ENCODE results near the gene APOL3. TPM values are rescaled to one million over a fixed set of nuclear protein-coding genes. Genes with fewer than 3 reads are reported as not detected.
"Not testable (repeated sequence)": the region's sequence is repeated elsewhere in the genome, so short reads cannot be mapped to it uniquely, and the experiment has no call there.

The APOL3 gene
- total and polyA plus RNA-seq, 5 donors, result 22.9 to 33.1 (median 25.4) TPM

- WGBS, result 68% methylated on average over 8 of the region's 8 CpGs
- no peak overlapping the region for H3K27ac ChIP-seq (ENCODE audit: low read length)
- no peaks in the 10 kb centered on the region for H3K4me1 ChIP-seq (ENCODE audit: control insufficient read depth, insufficient read depth, low read length)
- no peaks in the 10 kb centered on the region for H3K9me3 ChIP-seq (ENCODE audit: control insufficient read depth, low read length)
- H3K27me3 ChIP-seq (ENCODE audit: control insufficient read depth, insufficient read depth), result no peaks in the 10 kb centered on the region
- ATAC-seq (no peak), DNase-seq (no peak)
- no peak overlapping the region for H3K4me3 ChIP-seq (ENCODE audit: low read length)
- intact Hi-C loops (cut with DNase I), result loop anchor here in 1 of 4 donors (10.0 kb wide), 1 partner anchor 399 kb away; no protein-coding TSS in a partner anchor
These were observed 26.4 kb downstream of the APOL3 start for GRCh38 chr22:36134182-36134581.

GRCh38 chr22:36131907-36132306 lies 28.6 kb downstream of the APOL3 start:
- DNase-seq (no peak), ATAC-seq (no peak)
- Histone ChIP-seq H3K4me1 (ENCODE audit: control insufficient read depth, insufficient read depth, low read length) (no peaks in the 10 kb centered on the region), H3K27ac (ENCODE audit: low read length) (no peak overlapping the region), H3K9me3 (ENCODE audit: control insufficient read depth, low read length) (no peaks in the 10 kb centered on the region), H3K27me3 (ENCODE audit: control insufficient read depth, insufficient read depth) (no peaks in the 10 kb centered on the region), H3K4me3 (ENCODE audit: low read length) (no peak overlapping the region)
- 86% methylated on average over 10 of the region's 10 CpGs for WGBS
- intact Hi-C loops (cut with DNase I), result loop anchor here in 1 of 4 donors (10.0 kb wide), 1 partner anchor 397 kb away; no protein-coding TSS in a partner anchor

DNA sequence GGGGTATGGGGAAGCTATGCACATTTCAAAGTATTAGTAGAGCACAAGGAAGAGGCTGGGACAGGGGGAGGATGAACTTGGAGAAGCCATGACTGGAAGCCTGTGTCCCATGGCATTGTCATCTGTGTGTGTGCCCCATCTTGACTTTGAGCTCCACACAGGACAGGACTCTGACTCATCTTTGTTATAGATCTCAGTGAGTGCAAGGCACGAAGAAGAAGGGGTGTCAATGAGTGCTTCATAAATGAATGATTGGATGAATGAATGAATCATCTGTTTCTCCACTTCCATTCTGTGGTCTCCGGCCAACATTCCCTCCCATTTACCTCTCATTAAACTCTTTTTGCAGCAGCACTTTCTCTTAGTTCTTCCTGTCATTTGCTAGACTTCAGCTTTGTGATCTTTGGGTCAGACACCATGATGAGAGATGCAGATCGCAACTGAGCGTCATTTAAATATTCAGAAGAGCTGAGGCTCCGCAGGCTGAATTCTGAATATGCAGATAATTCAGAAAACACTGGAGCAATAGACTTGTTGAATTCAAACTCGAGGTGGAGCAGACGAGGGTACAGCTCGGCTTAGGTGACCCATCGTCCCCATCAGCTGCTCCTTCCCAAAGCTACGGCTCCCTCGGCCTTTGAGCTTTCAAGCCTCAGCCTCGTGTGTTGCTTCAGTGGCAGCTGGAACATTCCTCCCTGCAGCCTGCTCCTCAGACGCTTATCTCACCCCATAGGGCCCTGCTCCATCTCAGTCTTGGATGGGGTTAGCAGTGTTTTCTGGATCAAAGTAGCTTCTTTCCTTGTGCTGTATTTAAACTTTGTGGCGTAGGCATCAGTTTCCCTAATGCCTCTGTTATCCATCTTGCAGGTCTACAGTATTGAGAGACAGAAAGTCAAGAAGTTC lies 30.8 kb downstream of the APOL3 start:
- Histone ChIP-seq H3K4me3 (ENCODE audit: low read length) (no peak overlapping the region), H3K27me3 (ENCODE audit: control insufficient read depth, insufficient read depth) (no peaks in the 10 kb centered on the region), H3K4me1 (ENCODE audit: control insufficient read depth, insufficient read depth, low read length) (no peaks in the 10 kb centered on the region), H3K27ac (ENCODE audit: low read length) (no peak overlapping the region), H3K9me3 (ENCODE audit: control insufficient read depth, low read length) (no peaks in the 10 kb centered on the region)
- WGBS, result 70% methylated on average over 14 of the region's 14 CpGs
- ATAC-seq, result no peak
- DNase-seq, result no peak
- intact Hi-C loops (cut with DNase I), result loop anchor here in 3 of 4 donors (10.0 kb wide), 4 partner anchors 195 to 705 kb away; no protein-coding TSS in a partner anchor

DNA sequence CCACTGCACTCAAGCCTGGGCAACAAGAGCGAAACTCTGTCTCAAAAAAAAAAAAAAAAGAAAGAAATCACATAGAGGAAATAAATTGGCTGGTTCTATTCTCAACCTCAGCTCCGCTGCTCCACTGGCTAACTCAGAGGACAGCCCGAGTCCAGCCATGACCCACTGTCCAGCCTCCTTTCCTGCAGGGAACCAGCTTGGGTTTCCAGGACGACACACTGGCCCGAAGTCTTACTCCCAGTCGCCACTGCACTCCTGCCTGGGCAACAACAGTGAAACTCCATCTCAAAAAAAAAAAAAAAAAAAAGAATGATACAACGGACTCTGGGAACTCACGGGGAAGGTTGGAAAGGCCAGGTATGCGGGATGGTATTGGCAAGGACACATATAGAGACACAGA lies 31.5 kb downstream of the APOL3 start:
- no peak for ATAC-seq
- no peaks in the 10 kb centered on the region for H3K27me3 ChIP-seq (ENCODE audit: control insufficient read depth, insufficient read depth)
- H3K4me3 ChIP-seq (ENCODE audit: low read length), result no peak overlapping the region
- WGBS, result 96% methylated on average over 9 of the region's 9 CpGs
- DNase-seq, result no peak
- no peaks in the 10 kb centered on the region for H3K9me3 ChIP-seq (ENCODE audit: control insufficient read depth, low read length)
- intact Hi-C loops (cut with DNase I), result loop anchor here in 3 of 4 donors (10.0 kb wide), 3 partner anchors 194 to 704 kb away; no protein-coding TSS in a partner anchor
- H3K4me1 ChIP-seq (ENCODE audit: control insufficient read depth, insufficient read depth, low read length), result no peaks in the 10 kb centered on the region
- H3K27ac ChIP-seq (ENCODE audit: low read length), result no peak overlapping the region

- no peaks in the 10 kb centered on the region for H3K4me1 ChIP-seq (ENCODE audit: control insufficient read depth, insufficient read depth, low read length)
- no peak overlapping the region for H3K27ac ChIP-seq (ENCODE audit: low read length)
- WGBS, result 93% methylated on average over 1 of the region's 1 CpG
- intact Hi-C loops (cut with DNase I), result loop anchor here in 3 of 4 donors (10.0 kb wide), 3 partner anchors 191 to 701 kb away; no protein-coding TSS in a partner anchor
- no peaks in the 10 kb centered on the region for H3K27me3 ChIP-seq (ENCODE audit: control insufficient read depth, insufficient read depth)
- no peaks in the 10 kb centered on the region for H3K9me3 ChIP-seq (ENCODE audit: control insufficient read depth, low read length)
- ATAC-seq, result no peak
- DNase-seq, result no peak
- H3K4me3 ChIP-seq (ENCODE audit: low read length), result no peak overlapping the region
These were observed 34.5 kb downstream of the APOL3 start for GRCh38 chr22:36125994-36126531.

DNA sequence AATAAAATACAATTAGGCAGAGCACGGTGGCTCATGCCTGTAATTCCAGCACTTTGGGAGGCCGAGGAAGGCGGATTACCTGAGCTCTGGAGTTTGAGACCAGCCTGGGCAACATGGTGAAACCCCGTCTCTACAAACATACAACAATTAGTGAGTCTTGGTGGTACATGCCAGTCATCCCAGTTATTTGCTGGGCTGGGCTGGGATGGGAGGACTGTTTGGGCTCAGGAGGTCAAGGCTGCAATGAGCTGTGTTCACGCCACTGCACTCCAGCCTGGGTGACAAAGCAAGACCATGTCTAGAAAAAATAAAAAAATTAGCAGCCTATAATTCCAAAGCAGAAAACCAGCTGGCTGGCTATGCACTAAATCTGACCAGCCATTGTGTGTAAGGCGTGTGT lies 35.1 kb downstream of the APOL3 start:
- ATAC-seq (no peak), DNase-seq (no peak)
- H3K4me3 ChIP-seq (ENCODE audit: low read length), result no peak overlapping the region
- 93% methylated on average over 6 of the region's 6 CpGs for WGBS
- intact Hi-C loops (cut with DNase I), result loop anchor here in 3 of 4 donors (10.0 kb wide), 3 partner anchors 191 to 701 kb away; no protein-coding TSS in a partner anchor
- H3K9me3 ChIP-seq (ENCODE audit: control insufficient read depth, low read length), result no peaks in the 10 kb centered on the region
- H3K27ac ChIP-seq (ENCODE audit: low read length), result no peak overlapping the region
- H3K4me1 ChIP-seq (ENCODE audit: control insufficient read depth, insufficient read depth, low read length), result no peaks in the 10 kb centered on the region
- H3K27me3 ChIP-seq (ENCODE audit: control insufficient read depth, insufficient read depth), result no peaks in the 10 kb centered on the region

- Histone ChIP-seq H3K27me3 (ENCODE audit: control insufficient read depth, insufficient read depth) (no peaks in the 10 kb centered on the region), H3K4me1 (ENCODE audit: control insufficient read depth, insufficient read depth, low read length) (no peaks in the 10 kb centered on the region), H3K27ac (ENCODE audit: low read length) (no peak overlapping the region), H3K4me3 (ENCODE audit: low read length) (no peak overlapping the region), H3K9me3 (ENCODE audit: control insufficient read depth, low read length) (no peaks in the 10 kb centered on the region)
- 75% methylated on average over 11 of the region's 11 CpGs for WGBS
- intact Hi-C loops (cut with DNase I), result loop anchor here (5.0 to 10.0 kb wide), 7 partner anchors 57 to 700 kb away; no protein-coding TSS in a partner anchor
- no peak for DNase-seq
- ATAC-seq, result no peak
These were observed 35.9 kb downstream of the APOL3 start for GRCh38 chr22:36124666-36125065.

DNA sequence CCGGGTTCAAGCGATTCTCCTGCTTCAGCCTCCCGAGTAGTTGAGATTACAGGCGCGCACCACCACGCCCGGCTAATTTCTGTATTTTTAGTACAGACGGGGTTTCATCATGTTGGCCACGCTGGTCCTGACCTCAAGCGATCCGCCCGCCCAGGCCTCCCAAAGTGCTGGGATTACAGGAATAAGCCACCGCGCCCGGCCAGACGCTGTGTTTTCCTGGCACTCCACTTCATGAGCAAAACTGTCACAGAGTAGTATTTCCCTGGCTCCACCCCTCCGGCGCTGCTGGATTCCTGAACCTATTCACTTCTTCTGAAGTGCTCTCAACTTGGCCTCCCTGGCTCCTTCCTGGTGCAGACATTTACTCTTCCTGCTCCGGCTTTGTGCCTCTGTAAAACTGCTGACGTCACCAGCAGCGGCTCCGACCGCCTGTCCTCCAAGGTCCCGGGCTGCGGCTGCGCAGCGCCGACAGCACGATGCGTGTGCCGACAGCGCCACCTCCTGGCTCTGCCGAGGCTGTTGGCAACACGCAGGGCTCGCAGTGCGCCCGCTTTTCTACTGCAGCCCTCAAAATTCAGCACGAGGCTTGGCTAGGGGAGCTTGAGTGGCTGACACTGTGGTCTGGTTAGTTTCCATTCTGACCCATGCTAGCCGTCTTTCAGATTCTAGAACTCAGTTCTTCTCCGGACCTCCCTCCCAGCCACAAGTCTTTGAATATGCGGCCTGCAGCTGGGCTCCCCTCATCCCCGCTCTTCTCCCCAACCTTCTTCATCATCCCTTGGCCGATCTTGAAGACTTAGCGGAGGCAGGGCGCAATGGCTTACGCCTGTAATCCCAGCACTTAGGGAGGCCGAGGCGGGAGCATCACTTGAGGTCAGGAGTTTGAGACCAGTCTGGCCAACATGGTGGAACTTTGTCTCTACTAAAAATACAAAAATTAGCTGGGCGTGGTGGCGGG lies 36.6 kb downstream of the APOL3 start:
- no peak overlapping the region for H3K4me3 ChIP-seq (ENCODE audit: low read length)
- H3K4me1 ChIP-seq (ENCODE audit: control insufficient read depth, insufficient read depth, low read length), result no peaks in the 10 kb centered on the region
- peak; percentile 98 for ATAC-seq
- peak overlapping the region; percentile 89 for H3K27ac ChIP-seq (ENCODE audit: low read length)
- H3K9me3 ChIP-seq (ENCODE audit: control insufficient read depth, low read length), result no peaks in the 10 kb centered on the region
- intact Hi-C loops (cut with DNase I), result loop anchor here (5.0 to 10.0 kb wide), 7 partner anchors 57 to 699 kb away; no protein-coding TSS in a partner anchor
- WGBS, result 27% methylated on average over 50 of the region's 50 CpGs
- DNase-seq, result peak; percentile 97 to 98 (median 97)
- no peaks in the 10 kb centered on the region for H3K27me3 ChIP-seq (ENCODE audit: control insufficient read depth, insufficient read depth)

GRCh38 chr22:36120621-36121351 lies 39.8 kb downstream of the APOL3 start:
- not testable (repeated sequence) for H3K4me1 ChIP-seq (ENCODE audit: control insufficient read depth, insufficient read depth, low read length); H3K27me3 ChIP-seq (ENCODE audit: control insufficient read depth, insufficient read depth); H3K9me3 ChIP-seq (ENCODE audit: control insufficient read depth, low read length); H3K27ac ChIP-seq (ENCODE audit: low read length); DNase-seq; H3K4me3 ChIP-seq (ENCODE audit: low read length); ATAC-seq
- 71% methylated on average over 6 of the region's 6 CpGs for WGBS
- intact Hi-C loops (cut with DNase I), result loop anchor here (5.0 to 10.0 kb wide), 7 partner anchors 53 to 696 kb away; no protein-coding TSS in a partner anchor

DNA sequence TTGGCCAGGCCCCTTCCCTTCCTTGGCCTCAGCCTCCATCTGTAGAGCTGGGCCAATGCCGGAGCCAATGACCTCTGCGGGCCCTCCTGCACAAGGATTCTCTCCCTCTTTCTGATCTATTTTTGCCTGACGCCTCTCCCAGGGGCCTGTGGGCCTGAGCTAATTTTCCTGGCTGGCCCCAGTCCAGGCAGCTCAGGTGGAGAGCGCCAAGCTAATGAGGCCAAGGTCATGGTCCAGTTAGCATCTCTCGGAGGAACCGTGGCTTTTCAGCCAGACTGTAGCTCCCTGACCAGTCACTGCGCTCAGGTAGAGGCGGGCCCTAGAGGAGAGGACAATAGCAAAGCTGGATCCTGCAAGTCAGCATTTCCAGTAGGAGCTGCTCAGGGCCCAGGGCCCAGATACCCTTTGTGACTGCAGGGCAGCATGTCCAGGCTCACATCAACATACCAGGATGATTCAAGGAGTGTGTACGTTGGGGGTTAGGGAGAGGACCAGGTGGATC lies 43.5 kb downstream of the APOL3 start:
- Histone ChIP-seq H3K27ac (ENCODE audit: low read length) (no peak overlapping the region), H3K4me1 (ENCODE audit: control insufficient read depth, insufficient read depth, low read length) (no peaks in the 10 kb centered on the region), H3K9me3 (ENCODE audit: control insufficient read depth, low read length) (no peaks in the 10 kb centered on the region), H3K4me3 (ENCODE audit: low read length) (no peak overlapping the region), H3K27me3 (ENCODE audit: control insufficient read depth, insufficient read depth) (no peaks in the 10 kb centered on the region)
- DNase-seq (peak in 1 of 3 donors; percentile 29), ATAC-seq (no peak)
- intact Hi-C loops (cut with DNase I), result no loop called here
- WGBS, result 76% methylated on average over 9 of the region's 9 CpGs
